GM12878 (cell line): Measurements from ENCODE around the gene COL26A1. TPM values are rescaled to one million over a fixed set of nuclear protein-coding genes. Genes with fewer than 3 reads are reported as not detected.

Source experiments
- ATAC-seq: fragments of 200-7000 bp; cut with Tn5 transposase; 3 replicates; pipeline ENCODE4 v1.9.1; 2020; ENCODE audit warnings: mild to moderate bottlenecking, moderate library complexity
- BruUV-seq: library from RNA; stranded (reverse); fragments of 400-500 nt; replicated peaks from 2 replicates; lab custom pipeline; 2021; lab: Mats Ljungman, UMichigan
- CTCF ChIA-PET: fragments of 300-600 bp; sonication (Branson Sonifier 250); formaldehyde crosslinking; extraction: SDS; loops from one replicate; lab custom pipeline; 2021; ENCODE audit warnings: inconsistent platforms; lab: Yijun Ruan, JAX
- POLR2A ChIA-PET: fragments of 350-600 bp; formaldehyde crosslinking; extraction: SDS; loops from one replicate; lab custom pipeline; 2021; ENCODE audit warnings: inconsistent platforms; lab: Charles Lee
- RAD21 ChIA-PET: fragments of 300-600 bp; sonication (Branson Sonifier 250); formaldehyde crosslinking; loops from one replicate; lab custom pipeline; 2023; ENCODE audit warnings: antibody characterized with exemption; ENCODE audit not compliant: unreplicated experiment; lab: Charles Lee
- SMC1A ChIA-PET: fragments of 300-600 bp; sonication (Branson Sonifier 250); formaldehyde crosslinking; loops from one replicate; lab custom pipeline; 2023; ENCODE audit not compliant: unreplicated experiment, uncharacterized antibody; lab: Charles Lee
- DNase-seq: peaks from one replicate; pipeline ENCODE4 v3.0.0-alpha.2; 2011; ENCODE audit warnings: low read depth, low spot score
- FAIRE-seq: peaks from 3 replicates; lab custom pipeline; 2011; peaks lifted over from hg19 to GRCh38; lab: Jason Lieb, UNC
- H2AFZ ChIP-seq: 2 replicates; pipeline ENCODE4 v1.6.0; 2011; ENCODE audit warnings: low read depth, low read length, control low read depth; ENCODE audit not compliant: control insufficient read depth
- H3K27ac ChIP-seq: 2 replicates; pipeline ENCODE4 v1.5.1; 2011; ENCODE audit warnings: control low read depth; ENCODE audit not compliant: control insufficient read depth, insufficient read depth
- H3K27me3 ChIP-seq, 2 experiments: replicated peaks in 1 of 2; 2 replicates each; pipeline versions ENCODE4 v1.6.0 to v1.6.1; 2011; ENCODE audit warnings: low read length in 1 of 2; ENCODE audit not compliant: control insufficient read depth in 2 of 2, insufficient read depth in 2 of 2
- H3K36me3 ChIP-seq, 2 experiments: 2 replicates each; pipeline ENCODE4 v1.5.1; 2011; ENCODE audit warnings: low read length in 1 of 2; ENCODE audit not compliant: control insufficient read depth in 2 of 2, insufficient read depth in 2 of 2
- H3K4me1 ChIP-seq: 2 replicates; pipeline ENCODE4 v1.6.1; 2011; ENCODE audit warnings: mild to moderate bottlenecking, low read length, moderate library complexity, mixed read lengths; ENCODE audit not compliant: control insufficient read depth, insufficient read depth
- H3K4me2 ChIP-seq: 2 replicates; pipeline ENCODE4 v1.6.0; 2011; ENCODE audit warnings: control low read depth; ENCODE audit not compliant: control insufficient read depth, insufficient read depth
- H3K4me3 ChIP-seq: fragments of 200-600 bp; sonication (generic); 2 replicates; pipeline ENCODE4 v1.5.1; 2016
- H3K79me2 ChIP-seq: 2 replicates; pipeline ENCODE4 v1.6.0; 2011; ENCODE audit warnings: low read length; ENCODE audit not compliant: control insufficient read depth, insufficient read depth
- H3K9ac ChIP-seq: 2 replicates; pipeline ENCODE4 v1.8.0; 2011; ENCODE audit warnings: low read length, control low read depth, mixed read lengths; ENCODE audit not compliant: control insufficient read depth, insufficient read depth
- H3K9me3 ChIP-seq: replicated peaks from 3 replicates; pipeline ENCODE4 v1.5.1; 2011; ENCODE audit warnings: mild to moderate bottlenecking, low read length; ENCODE audit not compliant: control insufficient read depth, insufficient read depth
- H4K20me1 ChIP-seq: 2 replicates; pipeline ENCODE4 v1.6.0; 2011; ENCODE audit not compliant: control insufficient read depth, insufficient read depth
- BHLHE40 ChIP-seq, 2 experiments: fragments of 450-650 bp in 1 of 2; IDR thresholded peaks; 2 replicates each; pipeline ENCODE4 v1.6.1; 2011 to 2017; ENCODE audit warnings: low read depth in 2 of 2, borderline replicate concordance in 1 of 2, improper control_type of control experiment in 1 of 2, low read length in 1 of 2, mild to moderate bottlenecking in 1 of 2
- JUNB ChIP-seq: IDR thresholded peaks from 2 replicates; pipeline ENCODE4 v1.6.1; 2016; ENCODE audit warnings: antibody characterized with exemption, mild to moderate bottlenecking
- KAT2A ChIP-seq: conservative IDR thresholded peaks from 2 replicates; pipeline ENCODE4 v1.6.1; 2011; ENCODE audit warnings: low read depth, low read length; ENCODE audit not compliant: control insufficient read depth
- LARP7 ChIP-seq: fragments of 450-650 bp; IDR thresholded peaks from 2 replicates; pipeline ENCODE4 v1.6.1; 2017; ENCODE audit warnings: mild to moderate bottlenecking
- NRF1 ChIP-seq: conservative IDR thresholded peaks from 2 replicates; pipeline ENCODE4 v1.6.1; 2011; ENCODE audit warnings: mild to moderate bottlenecking, low read depth, low read length, improper control_type of control experiment
- RUNX3 ChIP-seq: IDR thresholded peaks from 2 replicates; pipeline ENCODE4 v1.6.1; 2012; ENCODE audit warnings: low read length, inconsistent platforms
- SKIL ChIP-seq: fragments of 450-650 bp; IDR thresholded peaks from 2 replicates; pipeline ENCODE4 v1.6.1; 2017; ENCODE audit warnings: mild to moderate bottlenecking, low read depth, inconsistent platforms; ENCODE audit not compliant: poor library complexity, severe bottlenecking
- SMAD1 ChIP-seq: fragments of 450-650 bp; IDR thresholded peaks from 2 replicates; pipeline ENCODE4 v1.6.1; 2018; ENCODE audit warnings: mild to moderate bottlenecking, low read depth; ENCODE audit not compliant: partially characterized antibody
- STAT1 ChIP-seq: fragments of 450-650 bp; conservative IDR thresholded peaks from 2 replicates; pipeline ENCODE4 v1.6.1; 2014; ENCODE audit warnings: antibody characterized with exemption, mild to moderate bottlenecking
- ZNF24 ChIP-seq: fragments of 450-650 bp; IDR thresholded peaks from 2 replicates; pipeline ENCODE4 v1.6.1; 2017; ENCODE audit warnings: antibody characterized with exemption, mild to moderate bottlenecking
- WGBS: methylation state at CpG from one replicate; pipeline ENCODE4 v1.1.6; 2016; ENCODE audit warnings: low lambda C conversion rate; ENCODE audit not compliant: insufficient replicate concordance, insufficient coverage; ENCODE audit errors: missing lambda C conversion rate; 5-methylcytosine and 5-hydroxymethylcytosine counted together
- in situ Hi-C: fragments of 300-500 bp; cut with MboI; formaldehyde crosslinking; loops from 9 replicates; pipeline ENCODE4 v1.14.3; 2018; ENCODE audit warnings: mixed read lengths
- intact Hi-C: fragments of 100-400 bp; cut with micrococcal nuclease; formaldehyde crosslinking; loops from one replicate; pipeline ENCODE4 v1.14.2; 2022; ENCODE audit not compliant: unreplicated experiment
- polyA plus RNA-seq, 11 experiments: library from polyadenylated mRNA; depleted of rRNA in 4 of 11; unstranded in 6 of 11; stranded (reverse) in 5 of 11; fragments of >200 nt; fragmentation: Nextera tagmentation in 4 of 11; fragmentation: Illumina TruSeq in 1 of 11; extraction: Ambion mirVana in 4 of 11; extraction: Trizol in 1 of 11; gene quantifications; 1 replicate in 1 of 11; 2 replicates in 10 of 11; pipeline versions ENCODE4 v1.2.1 to v1.2.3, GENCODE V29; 2011 to 2016; ENCODE audit warnings: inconsistent platforms in 2 of 11, missing spikeins in 2 of 11, low read depth in 1 of 11
- total RNA-seq, 4 experiments: library from RNA; depleted of rRNA in 3 of 4; stranded (reverse); fragments of >200 nt in 3 of 4; fragmentation: Illumina TruSeq in 1 of 4; extraction: Trizol in 1 of 4; gene quantifications; 2 replicates each; pipeline versions ENCODE4 v1.2.1 to v1.2.3, GENCODE V29; 2013 to 2021

COL26A1 gene
- total and polyA plus RNA-seq, 10 of the 15 experiments (the other 5 are each of a cell fraction or from before 2014, with no cell fraction given): 0.08 TPM; not detected in 9

DNA sequence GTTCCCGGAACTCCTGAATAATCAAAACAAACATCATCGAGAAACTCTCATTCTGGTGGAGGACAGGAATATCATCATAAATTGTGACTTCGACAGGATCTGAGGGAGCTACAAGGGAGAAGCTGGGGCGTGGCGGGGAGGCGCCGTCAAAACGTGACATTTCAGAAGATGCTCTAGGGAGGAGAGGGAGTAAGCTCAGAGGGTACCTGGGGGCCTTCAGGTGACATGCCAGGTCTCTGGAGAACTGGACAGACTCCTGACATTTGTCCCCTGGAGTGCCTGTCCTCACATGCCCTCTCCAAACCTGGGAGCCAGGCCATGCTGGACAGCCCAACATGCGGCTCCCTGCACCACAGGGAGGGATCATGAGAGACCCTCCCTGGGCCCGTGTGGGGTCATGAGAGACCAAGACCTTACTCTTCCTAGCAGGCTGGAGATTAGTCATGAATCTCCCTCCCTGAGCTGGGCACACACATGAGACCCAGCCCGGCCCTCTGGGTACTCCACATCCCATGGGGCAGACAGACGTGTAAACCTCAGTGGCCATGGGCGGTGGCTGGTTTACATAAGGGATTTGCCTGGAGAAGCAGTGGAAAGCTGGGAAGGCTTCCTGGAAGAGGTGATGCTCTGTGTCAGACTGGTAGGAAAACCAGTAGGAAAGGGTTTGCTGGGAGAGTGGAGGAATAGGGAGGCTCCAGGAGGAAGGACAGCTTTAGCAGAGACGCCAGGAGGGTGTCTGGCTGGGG lies 185.4 kb downstream of the COL26A1 start:
- BruUV-seq: no TSS peak
- DNase-seq (no peak), FAIRE-seq (no peak), ATAC-seq (no peak)
- Histone ChIP-seq H2AFZ (no peak overlapping the region), H4K20me1 (no peaks in the 10 kb centered on the region), H3K36me3 (no peaks in the 10 kb centered on the region; a peak in 1 of 4 replicates), H3K4me2 (no peak overlapping the region), H3K4me1 (no peaks in the 10 kb centered on the region), H3K9me3 (no peaks in the 10 kb centered on the region), H3K4me3 (no peak overlapping the region)
- CTCF ChIA-PET: no interaction called here
- SMC1A ChIA-PET: no interaction called here
- in situ Hi-C loops (no loop called here), intact Hi-C loops (loop anchor here (10.0 kb wide), 2 partner anchors 267 to 847 kb away; partner anchors contain the start of genes CUX1 and PRKRIP1)
- RAD21 ChIA-PET: no interaction called here
- WGBS: 50% methylated on average over 14 of the region's 14 CpGs
- POLR2A ChIA-PET: no interaction called here
- TF ChIP-seq RUNX3 (no peak), LARP7 (no peak), JUNB (no peak), ZNF24 (no peak), STAT1 (no peak), KAT2A (no peak), SKIL (no peak), SMAD1 (no peak), BHLHE40 (IDR thresholded peaks at IDR 0.05; ENCODE audit: borderline replicate concordance in 1 of 2, low read depth in 2 of 2, low read length in 1 of 2) (no peak), NRF1 (no peak)
- TF ChIP-seq, all 136 proteins: peak for 0
- Histone ChIP-seq H3K27me3 (no peaks in the 10 kb centered on the region), H3K9ac (no peak overlapping the region), H3K79me2 (no peaks in the 10 kb centered on the region), H3K27ac (no peak overlapping the region)
